GM12865 (cell line): ENCODE results near the gene KLHL17.
"Not testable (repeated sequence)": the region's sequence is repeated elsewhere in the genome, so short reads cannot be mapped to it uniquely, and the experiment has no call there.

Source experiments
- DNase-seq: peaks from one replicate; pipeline ENCODE4 v3.0.0; 2010; ENCODE audit warnings: low read depth
- H3K4me3 ChIP-seq: 2 replicates; pipeline ENCODE4 v1.5.1; 2011; ENCODE audit warnings: mild to moderate bottlenecking, low read depth, low read length, control low read depth
- TF ChIP-seq, protein P1 (sequence below): IDR thresholded peaks from 2 replicates; pipeline ENCODE4 v1.5.1; 2011; ENCODE audit warnings: low read length, control low read depth, low read depth, inconsistent platforms; ENCODE audit not compliant: insufficient read depth; ENCODE audit errors: missing control alignments

Gene KLHL17

DNA sequence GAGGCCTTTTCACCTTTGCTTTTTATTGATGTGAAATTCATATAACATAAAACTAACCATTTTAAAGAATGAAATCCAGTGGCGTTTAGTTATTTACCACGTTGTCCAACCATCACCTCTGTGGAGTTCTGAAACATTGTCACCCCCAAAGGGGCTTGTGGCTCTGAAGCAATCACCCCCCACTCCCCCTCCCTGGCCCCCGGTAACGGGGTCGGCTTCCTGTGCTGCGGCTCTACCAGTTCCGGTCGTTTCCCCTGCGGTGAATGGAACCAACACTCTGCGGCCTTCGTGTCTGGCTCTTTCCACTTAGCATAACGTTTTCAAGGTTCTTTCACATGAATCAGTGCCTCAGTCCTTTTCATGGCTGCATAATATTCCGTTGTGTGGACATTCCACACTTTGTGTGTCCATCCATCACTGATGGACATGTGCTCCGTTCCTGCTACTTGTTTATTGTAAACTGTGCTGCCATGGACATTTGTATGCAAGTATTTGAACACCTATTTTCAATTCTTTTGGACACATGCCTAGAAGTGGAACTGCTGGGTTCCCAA lies 51.1 kb downstream of the KLHL17 start:
- TF ChIP-seq, protein P1, sequence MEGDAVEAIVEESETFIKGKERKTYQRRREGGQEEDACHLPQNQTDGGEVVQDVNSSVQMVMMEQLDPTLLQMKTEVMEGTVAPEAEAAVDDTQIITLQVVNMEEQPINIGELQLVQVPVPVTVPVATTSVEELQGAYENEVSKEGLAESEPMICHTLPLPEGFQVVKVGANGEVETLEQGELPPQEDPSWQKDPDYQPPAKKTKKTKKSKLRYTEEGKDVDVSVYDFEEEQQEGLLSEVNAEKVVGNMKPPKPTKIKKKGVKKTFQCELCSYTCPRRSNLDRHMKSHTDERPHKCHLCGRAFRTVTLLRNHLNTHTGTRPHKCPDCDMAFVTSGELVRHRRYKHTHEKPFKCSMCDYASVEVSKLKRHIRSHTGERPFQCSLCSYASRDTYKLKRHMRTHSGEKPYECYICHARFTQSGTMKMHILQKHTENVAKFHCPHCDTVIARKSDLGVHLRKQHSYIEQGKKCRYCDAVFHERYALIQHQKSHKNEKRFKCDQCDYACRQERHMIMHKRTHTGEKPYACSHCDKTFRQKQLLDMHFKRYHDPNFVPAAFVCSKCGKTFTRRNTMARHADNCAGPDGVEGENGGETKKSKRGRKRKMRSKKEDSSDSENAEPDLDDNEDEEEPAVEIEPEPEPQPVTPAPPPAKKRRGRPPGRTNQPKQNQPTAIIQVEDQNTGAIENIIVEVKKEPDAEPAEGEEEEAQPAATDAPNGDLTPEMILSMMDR = no peak
- DNase-seq = no peak
- H3K4me3 ChIP-seq = no peak overlapping the region

DNA sequence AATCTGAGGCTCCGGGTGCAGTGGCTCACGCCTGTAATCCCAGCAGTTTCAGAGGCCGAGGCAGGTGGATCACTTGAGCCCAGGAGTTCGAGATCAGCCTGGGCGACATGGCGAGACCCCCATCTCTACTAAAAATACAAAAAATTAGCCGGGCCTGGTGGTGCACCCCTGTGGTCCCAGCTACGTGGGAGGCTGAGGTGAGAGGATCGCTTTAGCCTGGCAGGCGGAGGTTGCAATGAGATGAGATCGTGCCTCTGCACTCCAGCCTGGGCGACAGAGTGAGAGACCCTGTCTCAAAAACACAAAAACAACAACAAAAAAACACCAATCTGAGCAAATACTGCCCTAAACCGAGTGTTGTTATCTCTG lies 52.3 kb downstream of the KLHL17 start:
- H3K4me3 ChIP-seq = peak overlapping the region; percentile 82
- not testable (repeated sequence) for DNase-seq

DNA sequence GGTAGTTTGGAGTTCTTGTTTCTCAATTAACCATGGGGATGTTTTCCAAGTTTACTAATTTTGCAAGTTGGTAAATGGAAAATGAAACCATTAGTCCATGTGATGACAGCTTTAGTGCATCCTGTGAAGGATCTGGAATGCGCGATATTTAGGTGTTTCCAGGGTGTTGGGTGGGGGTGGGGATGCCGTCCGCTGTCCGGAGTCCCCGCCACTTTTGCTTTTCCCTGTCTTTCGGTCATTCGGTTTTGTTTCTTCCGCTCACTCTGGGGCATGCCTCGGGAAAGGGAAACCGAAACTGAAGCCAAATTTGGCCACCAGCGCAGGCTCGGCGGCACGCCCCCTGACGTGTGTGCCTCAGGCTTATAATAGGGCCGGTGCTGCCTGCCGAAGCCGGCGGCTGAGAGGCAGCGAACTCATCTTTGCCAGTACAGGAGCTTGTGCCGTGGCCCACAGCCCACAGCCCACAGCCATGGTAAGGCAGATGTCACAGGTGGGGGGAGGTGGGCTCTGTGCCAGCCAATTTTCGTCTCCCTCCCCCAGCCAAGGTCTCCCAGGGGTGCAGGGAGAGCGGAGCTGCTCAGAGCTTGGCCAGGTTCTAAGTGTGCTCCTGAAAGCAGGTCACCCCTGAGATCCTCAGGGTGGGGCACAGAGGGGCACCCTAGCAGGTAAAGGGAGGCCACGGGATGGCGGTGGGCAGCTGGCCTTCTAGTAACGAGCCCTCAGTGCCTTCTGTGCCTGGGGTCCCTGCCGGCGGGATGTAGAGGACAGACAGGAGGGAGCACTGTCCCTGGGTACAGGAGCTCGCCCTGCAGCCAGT lies 52.9 kb downstream of the KLHL17 start, which contains the start of gene ISG15:
ISG15 (plus strand) TSS at position 393 of the 817 bp plus-strand sequence; CDS start at position 470, 77 bp downstream.
- peak within 1 kb of the TSS; percentile 82 for H3K4me3 ChIP-seq
- TF ChIP-seq, protein P1 = no peak
- peak; percentile 93 for DNase-seq

DNA sequence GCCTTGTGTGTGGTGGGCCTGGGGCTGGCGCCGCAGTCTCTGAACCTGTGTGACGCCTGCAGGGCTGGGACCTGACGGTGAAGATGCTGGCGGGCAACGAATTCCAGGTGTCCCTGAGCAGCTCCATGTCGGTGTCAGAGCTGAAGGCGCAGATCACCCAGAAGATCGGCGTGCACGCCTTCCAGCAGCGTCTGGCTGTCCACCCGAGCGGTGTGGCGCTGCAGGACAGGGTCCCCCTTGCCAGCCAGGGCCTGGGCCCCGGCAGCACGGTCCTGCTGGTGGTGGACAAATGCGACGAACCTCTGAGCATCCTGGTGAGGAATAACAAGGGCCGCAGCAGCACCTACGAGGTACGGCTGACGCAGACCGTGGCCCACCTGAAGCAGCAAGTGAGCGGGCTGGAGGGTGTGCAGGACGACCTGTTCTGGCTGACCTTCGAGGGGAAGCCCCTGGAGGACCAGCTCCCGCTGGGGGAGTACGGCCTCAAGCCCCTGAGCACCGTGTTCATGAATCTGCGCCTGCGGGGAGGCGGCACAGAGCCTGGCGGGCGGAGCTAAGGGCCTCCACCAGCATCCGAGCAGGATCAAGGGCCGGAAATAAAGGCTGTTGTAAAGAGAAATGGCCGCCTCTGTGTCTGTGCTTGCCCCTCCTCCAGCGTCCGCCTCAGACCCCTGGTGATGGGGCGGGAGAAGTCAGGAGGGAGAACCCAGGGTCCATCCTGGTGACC lies 53.7 kb downstream of the KLHL17 start:
- peak; percentile 76 for DNase-seq
- TF ChIP-seq, protein P1 = no peak
- peak overlapping the region; percentile 82 for H3K4me3 ChIP-seq

DNA sequence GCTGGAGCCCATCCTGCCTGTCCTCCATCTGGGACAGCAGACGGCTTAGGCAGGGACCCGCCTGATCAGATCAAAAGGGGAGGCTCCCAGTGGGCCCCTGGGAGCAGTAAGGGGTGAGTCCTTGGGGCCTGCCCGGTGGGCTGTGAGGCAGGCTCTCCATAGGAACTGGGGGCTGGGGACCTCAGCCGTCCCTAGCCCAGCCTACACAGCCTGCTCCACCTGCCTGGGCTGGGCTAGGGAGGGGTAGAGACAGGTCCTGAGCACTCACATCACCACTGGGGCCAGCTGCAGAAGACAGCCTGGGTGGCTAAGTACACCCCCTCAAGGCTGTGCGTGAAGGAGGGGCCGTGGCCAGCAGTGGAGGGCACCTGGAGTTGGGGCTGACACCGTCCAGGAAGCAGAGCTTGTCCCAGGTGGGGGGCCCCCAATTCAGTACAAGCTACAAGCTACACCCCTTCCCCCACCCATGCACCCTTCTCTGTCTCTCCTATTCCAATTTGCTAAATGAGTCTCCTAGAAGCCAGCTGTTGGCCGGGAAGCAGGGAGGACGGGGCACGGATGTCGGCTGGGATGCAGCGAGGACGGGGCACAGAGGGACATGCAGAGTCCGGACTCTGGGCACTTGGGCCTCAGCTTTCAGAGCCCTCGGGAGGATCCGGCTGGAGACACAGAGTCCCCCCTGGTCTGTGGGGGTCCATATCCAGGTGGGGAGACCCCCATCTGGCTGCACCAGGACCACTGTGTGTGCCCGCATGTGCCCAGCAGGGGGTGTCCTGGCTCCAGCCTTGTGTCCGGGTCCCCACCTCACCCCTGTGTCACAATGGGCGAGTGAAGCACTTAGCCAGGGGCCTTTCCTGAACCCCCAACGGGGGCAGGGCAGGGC lies 54.7 kb downstream of the KLHL17 start:
- DNase-seq = peak; percentile 49
- TF ChIP-seq, protein P1 = peak; percentile 40
- peak overlapping the region; percentile 82 for H3K4me3 ChIP-seq
